ENCODE data around the gene CAMKMT.

DNA sequence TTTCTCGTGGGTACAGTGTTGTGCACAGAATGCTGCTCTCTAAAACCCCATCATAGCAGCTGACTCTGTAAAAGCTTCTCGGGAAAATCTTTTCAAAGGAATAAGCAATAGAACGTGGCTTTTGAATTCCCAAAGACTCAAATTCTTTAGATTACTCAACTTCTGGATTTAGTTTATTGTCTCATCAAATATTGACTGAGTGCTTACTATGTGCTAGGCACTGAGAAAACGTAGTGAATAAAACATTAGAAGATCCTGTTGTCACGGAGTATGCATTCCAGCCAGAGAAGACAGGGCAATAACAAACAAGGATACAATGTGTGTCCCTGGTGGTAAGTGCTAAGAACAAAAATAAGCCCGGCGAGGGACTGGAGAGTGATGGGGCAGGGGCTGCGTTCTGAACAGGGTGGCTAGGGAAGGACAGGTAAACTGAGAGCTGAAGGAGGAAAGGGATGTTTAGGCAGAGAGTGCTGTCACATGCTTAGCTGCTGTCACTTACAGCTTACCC, 401.6 kb downstream of the CAMKMT start:
- no peak for TF ChIP-seq EZH2 (optimal IDR thresholded peaks at IDR 0.05; ENCODE audit: low read depth, low read length)
- TF ChIP-seq, protein P1, sequence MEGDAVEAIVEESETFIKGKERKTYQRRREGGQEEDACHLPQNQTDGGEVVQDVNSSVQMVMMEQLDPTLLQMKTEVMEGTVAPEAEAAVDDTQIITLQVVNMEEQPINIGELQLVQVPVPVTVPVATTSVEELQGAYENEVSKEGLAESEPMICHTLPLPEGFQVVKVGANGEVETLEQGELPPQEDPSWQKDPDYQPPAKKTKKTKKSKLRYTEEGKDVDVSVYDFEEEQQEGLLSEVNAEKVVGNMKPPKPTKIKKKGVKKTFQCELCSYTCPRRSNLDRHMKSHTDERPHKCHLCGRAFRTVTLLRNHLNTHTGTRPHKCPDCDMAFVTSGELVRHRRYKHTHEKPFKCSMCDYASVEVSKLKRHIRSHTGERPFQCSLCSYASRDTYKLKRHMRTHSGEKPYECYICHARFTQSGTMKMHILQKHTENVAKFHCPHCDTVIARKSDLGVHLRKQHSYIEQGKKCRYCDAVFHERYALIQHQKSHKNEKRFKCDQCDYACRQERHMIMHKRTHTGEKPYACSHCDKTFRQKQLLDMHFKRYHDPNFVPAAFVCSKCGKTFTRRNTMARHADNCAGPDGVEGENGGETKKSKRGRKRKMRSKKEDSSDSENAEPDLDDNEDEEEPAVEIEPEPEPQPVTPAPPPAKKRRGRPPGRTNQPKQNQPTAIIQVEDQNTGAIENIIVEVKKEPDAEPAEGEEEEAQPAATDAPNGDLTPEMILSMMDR (IDR thresholded peaks at IDR 0.05; ENCODE audit: low read length) = no peak
